ENCODE data around the gene ARHGAP9. TPM values are rescaled to one million over a fixed set of nuclear protein-coding genes. Genes with fewer than 3 reads are reported as not detected.
A peak's percentile ranks its signal among the peaks of the same experiment; 100 is the strongest.

The ARHGAP9 gene
- total and polyA plus RNA-seq, 2 of the 8 experiments (the other 6 are each of a cell fraction or from before 2014, with no cell fraction given): 3.2 to 6.0 TPM

GRCh38 chr12:57460841-57461275 is 18.8 kb downstream of the ARHGAP9 start (continued):
- TF ChIP-seq USF2 (IDR thresholded peaks at IDR 0.05; ENCODE audit: low read length): no peak
- TF ChIP-seq RBBP5 (IDR thresholded peaks at IDR 0.05; ENCODE audit: borderline replicate concordance, low read depth, low read length): peak; percentile 83; the same call in 1 of the 2 replicates
- peak in 1 of 2 experiments; percentile 66; a peak in 2 of 3 replicates for TF ChIP-seq POLR2A (IDR thresholded peaks at IDR 0.05; ENCODE audit: control extremely low read depth in 1 of 2, low read depth in 2 of 2, low read length in 2 of 2)
- peak in 1 of 2 experiments; percentile 38; a peak in 1 of 4 replicates for TF ChIP-seq SIN3A (conservative IDR thresholded peaks at IDR 0.05 in 1 of 2, IDR thresholded peaks at IDR 0.05 in 1 of 2; ENCODE audit: low read depth in 1 of 2, low read length in 2 of 2)

Measured in H1 (cell line).